ENCODE data around the gene KIAA1217. TPM values are rescaled to one million over a fixed set of nuclear protein-coding genes. Genes with fewer than 3 reads are reported as not detected.
"Not testable (repeated sequence)": the region's sequence is repeated elsewhere in the genome, so short reads cannot be mapped to it uniquely, and the experiment has no call there.

KIAA1217 gene
- total RNA-seq, 4 donors from 2014 or later = 67.3 to 104 (median 89.8) TPM

DNA sequence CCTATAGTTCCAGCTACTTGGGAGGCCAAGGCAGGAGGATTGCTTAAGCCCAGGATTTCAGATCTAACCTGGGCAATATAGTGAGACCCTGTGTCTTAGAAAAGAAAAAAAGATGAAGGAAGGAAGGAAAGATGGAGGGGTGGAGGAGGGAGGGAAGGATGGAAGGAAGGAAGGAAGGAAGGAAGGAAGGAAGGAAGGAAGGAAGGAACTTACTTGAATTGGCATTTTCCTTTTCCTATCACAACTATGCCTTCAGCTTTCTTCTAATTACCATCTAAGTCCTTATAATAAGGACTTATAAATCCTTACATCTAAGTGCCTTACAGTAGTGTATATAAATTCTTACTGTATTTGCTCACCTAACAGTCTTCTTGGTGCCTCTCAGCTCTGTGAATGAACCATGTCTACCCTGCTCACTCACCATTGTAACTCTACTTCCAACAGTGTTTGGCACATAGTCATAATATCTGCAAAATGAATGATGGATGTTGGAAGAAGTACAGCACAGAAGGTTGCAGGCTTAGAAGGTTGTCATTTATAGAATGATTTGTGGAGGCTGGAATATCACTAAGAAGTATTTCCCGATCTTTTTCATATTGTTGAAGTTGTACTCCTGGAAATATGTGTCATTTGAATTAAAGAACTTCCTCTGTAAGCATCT is 125.5 kb downstream of the KIAA1217 start:
- no peaks in the 10 kb centered on the region for H3K9me3 ChIP-seq
- no peak overlapping the region for H3K27ac ChIP-seq
- H3K36me3 ChIP-seq = no peaks in the 10 kb centered on the region
- no peak for DNase-seq
- no peaks in the 10 kb centered on the region for H3K27me3 ChIP-seq
- WGBS, 2 donors = 88 to 93% methylated on average over 1 of the region's 1 CpG
- H3K4me3 ChIP-seq (replicated peaks in 1 of 3) = no peak overlapping the region
- TF ChIP-seq, protein P1, sequence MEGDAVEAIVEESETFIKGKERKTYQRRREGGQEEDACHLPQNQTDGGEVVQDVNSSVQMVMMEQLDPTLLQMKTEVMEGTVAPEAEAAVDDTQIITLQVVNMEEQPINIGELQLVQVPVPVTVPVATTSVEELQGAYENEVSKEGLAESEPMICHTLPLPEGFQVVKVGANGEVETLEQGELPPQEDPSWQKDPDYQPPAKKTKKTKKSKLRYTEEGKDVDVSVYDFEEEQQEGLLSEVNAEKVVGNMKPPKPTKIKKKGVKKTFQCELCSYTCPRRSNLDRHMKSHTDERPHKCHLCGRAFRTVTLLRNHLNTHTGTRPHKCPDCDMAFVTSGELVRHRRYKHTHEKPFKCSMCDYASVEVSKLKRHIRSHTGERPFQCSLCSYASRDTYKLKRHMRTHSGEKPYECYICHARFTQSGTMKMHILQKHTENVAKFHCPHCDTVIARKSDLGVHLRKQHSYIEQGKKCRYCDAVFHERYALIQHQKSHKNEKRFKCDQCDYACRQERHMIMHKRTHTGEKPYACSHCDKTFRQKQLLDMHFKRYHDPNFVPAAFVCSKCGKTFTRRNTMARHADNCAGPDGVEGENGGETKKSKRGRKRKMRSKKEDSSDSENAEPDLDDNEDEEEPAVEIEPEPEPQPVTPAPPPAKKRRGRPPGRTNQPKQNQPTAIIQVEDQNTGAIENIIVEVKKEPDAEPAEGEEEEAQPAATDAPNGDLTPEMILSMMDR (IDR thresholded peaks at IDR 0.05) = no peak
- no peak for TF ChIP-seq POLR2A (IDR thresholded peaks at IDR 0.05)
- H3K4me1 ChIP-seq = peaks cover 20 to 33% of the 10 kb centered on the region in 2 donors
- intact Hi-C loops (cut with DNase I) = no loop called here

DNA sequence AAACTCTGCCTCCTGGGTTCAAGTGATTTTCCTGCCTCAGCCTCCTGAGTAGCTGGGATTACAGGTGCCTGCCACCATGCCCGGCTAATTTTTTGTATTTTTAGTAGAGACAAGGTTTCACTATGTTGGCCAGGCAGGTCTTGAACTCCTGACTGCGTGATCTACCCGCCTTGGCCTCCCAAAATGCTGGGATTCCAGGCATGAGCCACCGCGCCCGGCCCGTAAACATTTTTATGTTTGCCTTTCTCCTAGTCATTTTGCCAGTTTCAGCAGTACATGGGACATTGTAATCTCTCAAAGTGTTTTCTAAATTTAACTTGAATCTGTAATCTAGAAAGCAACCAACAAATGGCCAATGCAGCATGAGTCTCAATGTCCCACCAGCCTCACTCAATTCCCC is 128.8 kb downstream of the KIAA1217 start:
- H3K9me3 ChIP-seq; H3K36me3 ChIP-seq; DNase-seq; H3K27ac ChIP-seq; H3K4me3 ChIP-seq (replicated peaks in 1 of 3); H3K27me3 ChIP-seq; intact Hi-C loops (cut with DNase I): not testable (repeated sequence)
- WGBS, 2 donors = 91 to 97% methylated on average over 7 of the region's 7 CpGs
- peaks cover 6 to 15% of the 10 kb centered on the region in 2 donors for H3K4me1 ChIP-seq

DNA sequence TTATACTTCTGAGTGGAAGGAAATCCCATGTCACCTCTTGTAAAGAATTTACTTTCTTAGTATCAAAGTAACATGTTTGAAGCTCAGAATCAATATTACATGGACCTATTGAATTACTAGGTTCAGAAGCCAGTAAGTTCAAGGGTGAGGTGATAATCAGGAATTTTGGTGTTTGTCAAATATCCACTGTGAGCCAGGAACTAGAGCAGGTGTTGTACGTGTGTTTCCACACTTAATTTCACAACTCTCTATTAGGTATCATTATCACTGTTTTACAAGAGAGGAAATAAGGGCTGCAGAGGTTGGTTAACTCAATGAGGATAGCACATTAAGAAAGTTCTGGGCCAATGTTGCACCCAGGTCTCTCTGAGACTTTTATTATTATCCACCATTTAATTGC is 130.4 kb downstream of the KIAA1217 start:
- Histone ChIP-seq H3K4me1 (peaks cover 10 to 21% of the 10 kb centered on the region in 2 donors), H3K9me3 (no peaks in the 10 kb centered on the region), H3K4me3 (replicated peaks in 1 of 3) (no peak overlapping the region), H3K36me3 (no peaks in the 10 kb centered on the region), H3K27ac (no peak overlapping the region), H3K27me3 (no peaks in the 10 kb centered on the region)
- TF ChIP-seq, protein P1 (IDR thresholded peaks at IDR 0.05) = no peak
- no peak for TF ChIP-seq POLR2A (IDR thresholded peaks at IDR 0.05)
- 82 to 98% methylated on average over 1 of the region's 1 CpG for WGBS, 2 donors
- DNase-seq = no peak
- intact Hi-C loops (cut with DNase I) = no loop called here

DNA sequence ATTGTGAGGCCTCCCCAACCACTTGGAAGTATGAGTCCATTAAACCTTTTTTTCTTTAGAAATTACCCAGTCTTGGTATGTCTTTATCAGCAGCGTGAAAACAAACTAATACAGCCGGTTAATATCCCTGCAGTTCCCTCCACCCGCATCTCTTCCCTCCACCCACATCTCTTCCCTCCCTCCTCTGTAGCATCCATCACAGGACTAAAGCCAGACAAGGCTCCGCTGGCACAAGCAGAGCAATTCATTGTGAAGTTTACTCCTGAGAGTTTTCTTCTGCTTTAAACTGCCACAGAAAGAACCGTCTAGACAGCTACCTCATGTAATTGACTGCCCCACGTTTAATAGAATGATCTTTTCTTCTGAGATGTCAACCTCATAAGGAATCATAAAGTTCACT is 131.5 kb downstream of the KIAA1217 start:
- no peak for DNase-seq
- H3K4me1 ChIP-seq = peaks cover 10 to 28% of the 10 kb centered on the region in 2 donors
- WGBS, 2 donors = 72 to 80% methylated on average over 6 of the region's 6 CpGs
- TF ChIP-seq POLR2A (IDR thresholded peaks at IDR 0.05) = no peak
- TF ChIP-seq, protein P1 (IDR thresholded peaks at IDR 0.05) = no peak
- H3K36me3 ChIP-seq = no peaks in the 10 kb centered on the region
- intact Hi-C loops (cut with DNase I) = no loop called here
- H3K4me3 ChIP-seq (replicated peaks in 1 of 3) = no peak overlapping the region
- H3K27me3 ChIP-seq = no peaks in the 10 kb centered on the region
- H3K27ac ChIP-seq = no peak overlapping the region
- H3K9me3 ChIP-seq = no peaks in the 10 kb centered on the region

DNA sequence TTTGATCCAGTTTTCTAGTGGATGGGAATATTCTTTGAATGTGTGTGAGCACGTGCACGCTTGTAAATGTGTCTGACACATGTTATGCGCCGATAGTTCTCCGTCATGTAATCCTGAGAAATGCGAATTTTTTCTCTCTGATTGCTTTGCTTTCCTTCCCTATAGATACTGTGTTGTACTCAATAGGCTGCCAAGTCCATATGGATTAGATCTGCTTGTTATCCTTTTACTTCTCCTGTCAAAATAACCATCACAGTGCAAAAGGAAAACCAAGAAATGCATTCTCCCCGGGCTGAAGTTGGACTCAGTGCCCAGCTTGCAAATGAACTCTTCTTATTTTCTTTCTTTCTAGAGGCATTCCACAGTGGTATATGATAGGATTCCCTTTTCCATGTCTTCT is 131.9 kb downstream of the KIAA1217 start:
- Histone ChIP-seq H3K27me3 (no peaks in the 10 kb centered on the region), H3K27ac (peak overlapping the region in 1 of 3 donors; percentile 9), H3K9me3 (no peaks in the 10 kb centered on the region), H3K36me3 (no peaks in the 10 kb centered on the region), H3K4me1 (peaks cover 10 to 28% of the 10 kb centered on the region in 2 donors), H3K4me3 (replicated peaks in 1 of 3) (no peak overlapping the region)
- intact Hi-C loops (cut with DNase I) = no loop called here
- 85% methylated on average over 7 of the region's 7 CpGs for WGBS, 2 donors
- TF ChIP-seq POLR2A (IDR thresholded peaks at IDR 0.05) = no peak
- TF ChIP-seq, protein P1 (IDR thresholded peaks at IDR 0.05) = no peak
- DNase-seq = no peak

Measured in thyroid gland (tissue), 4 donors.